DND-41 (cell line): Measurements from ENCODE around the gene RNASE4.

Experiments
- EZH2 ChIP-seq: IDR thresholded peaks from 3 replicates; pipeline ENCODE4 v1.6.1; 2012; ENCODE audit warnings: borderline replicate concordance, low read depth, mild to moderate bottlenecking, moderate library complexity, low read length, inconsistent platforms; ENCODE audit not compliant: severe bottlenecking
- TF ChIP-seq, protein P1 (sequence below): IDR thresholded peaks from 2 replicates; pipeline ENCODE4 v1.5.1; 2012; ENCODE audit warnings: borderline replicate concordance, low read length, moderate library complexity, mild to moderate bottlenecking; ENCODE audit not compliant: poor library complexity, severe bottlenecking; ENCODE audit errors: extremely low read depth

DNA sequence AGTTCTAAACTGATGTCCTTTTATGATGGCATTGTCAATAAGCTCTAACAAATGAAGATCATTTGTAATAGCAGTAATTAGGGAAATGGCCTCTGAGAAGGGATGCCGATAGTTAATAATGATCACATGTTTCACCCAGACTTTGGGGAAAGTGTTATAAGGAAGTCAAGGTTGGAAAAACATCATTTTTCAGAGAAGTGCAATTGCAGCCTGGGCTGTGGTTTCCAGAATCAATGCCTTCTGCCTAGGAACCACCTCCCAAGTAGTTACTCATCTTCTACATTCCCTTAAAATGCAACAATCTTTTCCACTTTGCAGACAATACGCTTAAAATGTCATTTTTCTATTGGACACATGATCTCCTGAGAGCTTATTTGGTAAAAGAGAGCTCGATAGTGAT lies 62.2 kb downstream of the RNASE4 start:
- TF ChIP-seq, protein P1, sequence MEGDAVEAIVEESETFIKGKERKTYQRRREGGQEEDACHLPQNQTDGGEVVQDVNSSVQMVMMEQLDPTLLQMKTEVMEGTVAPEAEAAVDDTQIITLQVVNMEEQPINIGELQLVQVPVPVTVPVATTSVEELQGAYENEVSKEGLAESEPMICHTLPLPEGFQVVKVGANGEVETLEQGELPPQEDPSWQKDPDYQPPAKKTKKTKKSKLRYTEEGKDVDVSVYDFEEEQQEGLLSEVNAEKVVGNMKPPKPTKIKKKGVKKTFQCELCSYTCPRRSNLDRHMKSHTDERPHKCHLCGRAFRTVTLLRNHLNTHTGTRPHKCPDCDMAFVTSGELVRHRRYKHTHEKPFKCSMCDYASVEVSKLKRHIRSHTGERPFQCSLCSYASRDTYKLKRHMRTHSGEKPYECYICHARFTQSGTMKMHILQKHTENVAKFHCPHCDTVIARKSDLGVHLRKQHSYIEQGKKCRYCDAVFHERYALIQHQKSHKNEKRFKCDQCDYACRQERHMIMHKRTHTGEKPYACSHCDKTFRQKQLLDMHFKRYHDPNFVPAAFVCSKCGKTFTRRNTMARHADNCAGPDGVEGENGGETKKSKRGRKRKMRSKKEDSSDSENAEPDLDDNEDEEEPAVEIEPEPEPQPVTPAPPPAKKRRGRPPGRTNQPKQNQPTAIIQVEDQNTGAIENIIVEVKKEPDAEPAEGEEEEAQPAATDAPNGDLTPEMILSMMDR: no peak
- TF ChIP-seq EZH2: no peak
